Measurements from ENCODE around the gene PCMT1.
A peak's percentile ranks its signal among the peaks of the same experiment; 100 is the strongest.
"Not testable (repeated sequence)": the region's sequence is repeated elsewhere in the genome, so short reads cannot be mapped to it uniquely, and the experiment has no call there.

PCMT1 gene

GRCh38 chr6:149820506-149820905 is 71.0 kb downstream of the PCMT1 start:
- no peak for DNase-seq (ENCODE audit: low spot score)

- no peak for DNase-seq (ENCODE audit: low spot score)
These were observed 72.0 kb downstream of the PCMT1 start for GRCh38 chr6:149821492-149821891.

GRCh38 chr6:149823013-149823412 is 73.5 kb downstream of the PCMT1 start:
- no peak for DNase-seq (ENCODE audit: low spot score)

- no peak for DNase-seq (ENCODE audit: low spot score)
These were observed 75.8 kb downstream of the PCMT1 start for GRCh38 chr6:149825292-149825691.

GRCh38 chr6:149830731-149831307 is 81.3 kb downstream of the PCMT1 start:
- DNase-seq (ENCODE audit: low spot score), result no peak

- no peak for DNase-seq (ENCODE audit: low spot score)
These were observed 81.8 kb downstream of the PCMT1 start for GRCh38 chr6:149831308-149831820.

GRCh38 chr6:149833651-149834050 is 84.1 kb downstream of the PCMT1 start:
- DNase-seq (ENCODE audit: low spot score), result no peak

GRCh38 chr6:149834513-149835481 is 85.3 kb downstream of the PCMT1 start:
- peak; percentile 64 for DNase-seq (ENCODE audit: low spot score)

GRCh38 chr6:149840345-149841075 is 91.0 kb downstream of the PCMT1 start:
- peak; percentile 32 for DNase-seq (ENCODE audit: low spot score)

GRCh38 chr6:149842331-149842730 is 92.8 kb downstream of the PCMT1 start:
- DNase-seq (ENCODE audit: low spot score), result no peak

GRCh38 chr6:149843051-149843633 is 93.6 kb downstream of the PCMT1 start:
- no peak for DNase-seq (ENCODE audit: low spot score)

- not testable (repeated sequence) for DNase-seq (ENCODE audit: low spot score)
These were observed 94.5 kb downstream of the PCMT1 start for GRCh38 chr6:149844036-149844435.

- no peak for DNase-seq (ENCODE audit: low spot score)
These were observed 94.9 kb downstream of the PCMT1 start for GRCh38 chr6:149844480-149844879.

GRCh38 chr6:149845549-149845948 is 96.0 kb downstream of the PCMT1 start:
- no peak for DNase-seq (ENCODE audit: low spot score)

GRCh38 chr6:149846321-149846720 is 96.8 kb downstream of the PCMT1 start:
- DNase-seq (ENCODE audit: low spot score), result no peak

- DNase-seq (ENCODE audit: low spot score), result no peak
These were observed 98.4 kb downstream of the PCMT1 start for GRCh38 chr6:149847939-149848267.

GRCh38 chr6:149848343-149848742 is 98.8 kb downstream of the PCMT1 start:
- DNase-seq (ENCODE audit: low spot score), result not testable (repeated sequence)

GRCh38 chr6:149851461-149852110 is 102.0 kb downstream of the PCMT1 start:
- no peak for DNase-seq (ENCODE audit: low spot score)

- no peak for DNase-seq (ENCODE audit: low spot score)
These were observed 102.6 kb downstream of the PCMT1 start for GRCh38 chr6:149852180-149852579.

- no peak for DNase-seq (ENCODE audit: low spot score)
These were observed 103.3 kb downstream of the PCMT1 start for GRCh38 chr6:149852881-149853280.

GRCh38 chr6:149854017-149854416 is 104.5 kb downstream of the PCMT1 start:
- not testable (repeated sequence) for DNase-seq (ENCODE audit: low spot score)

GRCh38 chr6:149854532-149854931 is 105.0 kb downstream of the PCMT1 start:
- DNase-seq (ENCODE audit: low spot score), result no peak
